ENCODE measurements around the gene SVEP1. TPM values are rescaled to one million over a fixed set of nuclear protein-coding genes. Genes with fewer than 3 reads are reported as not detected.

The SVEP1 gene
- total RNA-seq, 4 donors from 2014 or later, result 53.8 to 97.8 (median 78.8) TPM

DNA sequence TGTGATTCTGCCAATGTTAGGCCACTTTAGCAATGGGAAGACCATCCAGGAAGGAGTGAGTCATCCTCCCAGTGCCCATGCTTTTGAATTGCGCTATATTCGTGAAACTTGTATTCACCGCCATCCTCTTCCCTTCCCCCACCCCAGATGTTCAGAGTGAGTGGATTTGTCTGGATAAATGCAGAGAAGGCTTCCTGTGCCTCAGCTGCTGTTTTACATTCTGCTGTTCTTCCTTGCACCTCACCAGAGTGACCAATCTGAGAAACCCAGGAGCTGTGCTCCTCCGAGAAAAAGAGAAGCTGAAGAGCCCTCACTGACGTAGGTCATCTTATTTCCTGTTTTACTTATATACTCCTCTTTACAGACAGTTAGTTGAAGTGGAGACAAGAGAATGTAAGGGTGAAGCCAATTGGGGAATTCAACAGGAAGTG lies 24.6 kb upstream of the SVEP1 start:
- Histone ChIP-seq H3K4me3 (no peak overlapping the region), H3K27ac (no peak overlapping the region), H3K36me3 (no peaks in the 10 kb centered on the region), H3K27me3 (no peaks in the 10 kb centered on the region), H3K4me1 (no peaks in the 10 kb centered on the region), H3K9me3 (no peaks in the 10 kb centered on the region)
- no peak for DNase-seq (ENCODE audit: low spot score in 2 of 2)
- TF ChIP-seq POLR2A (IDR thresholded peaks at IDR 0.05) (no peak), EP300 (IDR thresholded peaks at IDR 0.05) (no peak)
- TF ChIP-seq, protein P1, sequence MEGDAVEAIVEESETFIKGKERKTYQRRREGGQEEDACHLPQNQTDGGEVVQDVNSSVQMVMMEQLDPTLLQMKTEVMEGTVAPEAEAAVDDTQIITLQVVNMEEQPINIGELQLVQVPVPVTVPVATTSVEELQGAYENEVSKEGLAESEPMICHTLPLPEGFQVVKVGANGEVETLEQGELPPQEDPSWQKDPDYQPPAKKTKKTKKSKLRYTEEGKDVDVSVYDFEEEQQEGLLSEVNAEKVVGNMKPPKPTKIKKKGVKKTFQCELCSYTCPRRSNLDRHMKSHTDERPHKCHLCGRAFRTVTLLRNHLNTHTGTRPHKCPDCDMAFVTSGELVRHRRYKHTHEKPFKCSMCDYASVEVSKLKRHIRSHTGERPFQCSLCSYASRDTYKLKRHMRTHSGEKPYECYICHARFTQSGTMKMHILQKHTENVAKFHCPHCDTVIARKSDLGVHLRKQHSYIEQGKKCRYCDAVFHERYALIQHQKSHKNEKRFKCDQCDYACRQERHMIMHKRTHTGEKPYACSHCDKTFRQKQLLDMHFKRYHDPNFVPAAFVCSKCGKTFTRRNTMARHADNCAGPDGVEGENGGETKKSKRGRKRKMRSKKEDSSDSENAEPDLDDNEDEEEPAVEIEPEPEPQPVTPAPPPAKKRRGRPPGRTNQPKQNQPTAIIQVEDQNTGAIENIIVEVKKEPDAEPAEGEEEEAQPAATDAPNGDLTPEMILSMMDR (IDR thresholded peaks at IDR 0.05), result no peak
- 72 to 85% methylated on average over 5 of the region's 5 CpGs for WGBS, 2 donors

GRCh38 chr9:110602281-110602680 lies 22.7 kb upstream of the SVEP1 start:
- WGBS, 2 donors, result 65 to 76% methylated on average over 2 of the region's 2 CpGs
- Histone ChIP-seq H3K27me3 (no peaks in the 10 kb centered on the region), H3K4me3 (no peak overlapping the region)

DNA sequence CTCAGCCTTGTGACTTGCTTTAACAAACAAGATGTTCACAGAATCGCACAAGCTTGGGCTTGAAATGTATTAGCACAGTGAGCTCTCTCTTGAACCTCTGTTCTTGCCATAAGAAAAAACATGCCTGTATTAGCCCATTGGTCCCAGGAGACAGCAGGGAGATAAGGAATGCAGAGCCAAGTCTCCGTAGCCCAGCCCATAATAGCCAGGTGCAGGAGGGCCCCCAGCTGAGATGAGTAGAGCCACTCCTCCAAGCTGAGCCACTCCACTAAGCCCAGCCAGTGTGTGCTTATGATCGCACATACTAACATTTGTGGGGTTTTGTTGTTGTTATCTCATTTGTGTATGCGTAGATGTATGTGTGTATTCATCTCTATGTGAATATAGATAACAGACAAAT lies 21.6 kb upstream of the SVEP1 start:
- H3K9me3 ChIP-seq, result no peaks in the 10 kb centered on the region
- WGBS, 2 donors, result 79 to 85% methylated on average over 4 of the region's 4 CpGs
- H3K27ac ChIP-seq, result no peak overlapping the region
- no peak for DNase-seq (ENCODE audit: low spot score in 2 of 2)
- H3K27me3 ChIP-seq, result no peaks in the 10 kb centered on the region
- no peaks in the 10 kb centered on the region for H3K4me1 ChIP-seq
- no peak overlapping the region for H3K4me3 ChIP-seq
- no peak for TF ChIP-seq EP300 (IDR thresholded peaks at IDR 0.05)
- no peaks in the 10 kb centered on the region for H3K36me3 ChIP-seq

More at GRCh38 chr9:110602281-110602680, 22.7 kb upstream of the SVEP1 start:
- H3K36me3 ChIP-seq, result no peaks in the 10 kb centered on the region
- TF ChIP-seq EP300 (IDR thresholded peaks at IDR 0.05) (no peak), POLR2A (IDR thresholded peaks at IDR 0.05) (no peak)
- TF ChIP-seq, protein P1 (IDR thresholded peaks at IDR 0.05), result no peak
- no peak for DNase-seq (ENCODE audit: low spot score in 2 of 2)
- no peak overlapping the region for H3K27ac ChIP-seq
- H3K9me3 ChIP-seq, result no peaks in the 10 kb centered on the region
- H3K4me1 ChIP-seq, result no peaks in the 10 kb centered on the region

DNA sequence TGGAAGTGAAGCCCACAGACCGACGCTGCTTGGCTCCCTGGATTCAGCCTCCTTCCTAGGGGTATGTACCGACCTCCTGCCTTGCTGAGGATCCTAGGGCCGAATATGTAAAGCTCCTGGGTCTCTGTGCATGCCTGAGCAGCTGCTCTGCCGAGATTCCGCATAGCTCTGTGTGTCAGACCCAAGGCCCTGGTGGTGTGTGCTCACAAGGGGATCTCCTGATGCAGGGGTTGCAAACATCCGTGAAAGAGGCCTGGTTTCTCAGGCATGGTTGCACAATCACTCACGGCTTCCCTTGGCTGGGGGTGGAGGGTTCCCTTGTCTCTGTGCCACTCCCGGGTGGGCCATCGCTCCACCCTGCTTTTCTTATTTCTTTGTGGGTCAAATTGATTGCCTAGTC lies 19.9 kb upstream of the SVEP1 start:
- Histone ChIP-seq H3K4me1 (no peaks in the 10 kb centered on the region), H3K27me3 (no peaks in the 10 kb centered on the region), H3K9me3 (no peaks in the 10 kb centered on the region), H3K4me3 (no peak overlapping the region), H3K27ac (no peak overlapping the region), H3K36me3 (no peaks in the 10 kb centered on the region)
- WGBS, 2 donors, result 71 to 76% methylated on average over 7 to 10 of the region's 10 CpGs
- DNase-seq (ENCODE audit: low spot score in 2 of 2), result no peak
- TF ChIP-seq POLR2A (IDR thresholded peaks at IDR 0.05), result no peak
- TF ChIP-seq EP300 (IDR thresholded peaks at IDR 0.05), result no peak
- TF ChIP-seq, protein P1 (IDR thresholded peaks at IDR 0.05), result no peak

DNA sequence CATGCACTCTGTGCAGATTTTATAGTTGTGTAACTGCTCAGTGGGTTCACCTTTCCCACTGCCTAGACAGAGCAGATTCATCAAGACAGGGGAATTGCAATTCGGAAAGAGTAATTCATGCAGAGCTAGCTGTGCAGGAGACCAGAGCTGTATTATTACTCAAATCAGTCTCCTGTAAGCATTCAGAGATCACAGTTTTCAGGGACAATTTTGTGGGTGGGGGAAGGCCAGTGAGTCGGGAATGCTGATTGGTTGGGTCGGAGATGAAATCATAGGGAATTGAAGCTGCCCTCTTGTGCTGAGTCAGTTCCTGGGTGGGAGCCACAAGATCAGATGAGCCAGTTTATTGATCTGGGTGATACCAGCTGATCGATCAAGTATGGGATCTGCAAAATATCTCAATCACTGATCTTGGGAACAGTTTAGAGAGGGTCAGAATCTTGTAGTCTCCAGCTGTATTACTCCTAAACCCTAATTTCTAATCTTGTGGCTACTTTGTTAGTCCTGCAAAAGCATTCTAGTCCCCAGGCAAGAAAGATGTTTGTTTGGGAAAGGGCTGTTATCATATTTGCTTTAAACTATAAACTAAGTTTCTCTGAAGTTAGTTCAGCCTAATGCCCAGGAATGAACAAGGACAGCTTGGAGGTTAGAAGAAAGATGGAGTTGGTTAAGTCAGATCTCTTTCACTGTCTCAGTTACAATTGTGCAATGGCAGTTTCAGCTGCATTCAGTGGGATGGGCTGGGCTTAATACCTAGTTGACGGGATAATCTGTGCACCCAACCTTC lies 12.7 kb upstream of the SVEP1 start:
- no peaks in the 10 kb centered on the region for H3K27me3 ChIP-seq
- no peak overlapping the region for H3K4me3 ChIP-seq
- no peaks in the 10 kb centered on the region for H3K36me3 ChIP-seq
- no peak overlapping the region for H3K27ac ChIP-seq
- TF ChIP-seq, protein P1 (IDR thresholded peaks at IDR 0.05), result no peak
- TF ChIP-seq POLR2A (IDR thresholded peaks at IDR 0.05) (no peak), EP300 (IDR thresholded peaks at IDR 0.05) (no peak)
- peaks cover 0 to 5% (median 0%) of the 10 kb centered on the region in 4 donors for H3K9me3 ChIP-seq
- DNase-seq (ENCODE audit: low spot score in 2 of 2), result no peak
- H3K4me1 ChIP-seq, result no peaks in the 10 kb centered on the region
- whole genome bisulfite sequencing, 2 donors, result 73 to 79% methylated on average over 5 of the region's 5 CpGs
